Thyroid gland (tissue), 4 donors: ENCODE measurements around the gene ASL. TPM values are rescaled to one million over a fixed set of nuclear protein-coding genes. Genes with fewer than 3 reads are reported as not detected.

ENCODE experiments used
- DNase-seq, 2 donors: peaks; one replicate each; pipeline ENCODE4 v3.0.0-alpha.2; 2019
- H3K27ac ChIP-seq, 3 donors: fragments of 200-600 bp; sonication (generic); 1 replicate in 2 of 3; 2 replicates in 1 of 3; pipeline ENCODE4 v1.5.1; 2016 to 2019; ENCODE audit warnings: mild to moderate bottlenecking in 1 of 3, moderate library complexity in 1 of 3
- H3K27me3 ChIP-seq: fragments of 200-600 bp; sonication (generic); one replicate; pipeline ENCODE4 v1.5.1; 2019
- H3K36me3 ChIP-seq, 2 donors: fragments of 200-600 bp; sonication (generic); one replicate each; pipeline ENCODE4 v1.5.1; 2016 to 2019
- H3K4me1 ChIP-seq, 2 donors: fragments of 200-600 bp; sonication (generic); one replicate each; pipeline ENCODE4 v1.5.1; 2017 to 2019
- H3K4me3 ChIP-seq, 3 donors: fragments of 200-600 bp; sonication (generic); replicated peaks in 1 of 3; 1 replicate in 2 of 3; 2 replicates in 1 of 3; pipeline ENCODE4 v1.5.1; 2016; ENCODE audit warnings: mild to moderate bottlenecking in 1 of 3
- H3K9me3 ChIP-seq: fragments of 200-600 bp; sonication (generic); one replicate; pipeline ENCODE4 v1.5.1; 2017
- POLR2A ChIP-seq, 2 donors: fragments of 450-650 bp; IDR thresholded peaks; one replicate each; pipeline ENCODE4 v1.6.1; 2017; ENCODE audit warnings: antibody characterized with exemption in 2 of 2, mild to moderate bottlenecking in 2 of 2, moderate library complexity in 1 of 2
- WGBS, 2 donors: methylation state at CpG; one replicate each; pipeline ENCODE4 v1.1.5; 2017; 5-methylcytosine and 5-hydroxymethylcytosine counted together
- intact Hi-C: fragments of 100-400 bp; cut with DNase I; formaldehyde crosslinking; loops from one replicate; pipeline ENCODE4 v1.15.1; 2023
- total RNA-seq, 4 donors: library from RNA; depleted of rRNA; stranded (reverse); fragments of >200 nt; gene quantifications; one replicate each; pipeline ENCODE4 v1.2.3, GENCODE V29; 2016
- TF ChIP-seq, protein P1 (sequence below), 6 experiments: fragments of 200-600 bp in 3 of 6; fragments of 450-650 bp in 3 of 6; sonication (generic) in 3 of 6; IDR thresholded peaks; one replicate each; pipeline ENCODE4 v1.5.1; 2016 to 2019; ENCODE audit warnings: antibody characterized with exemption in 6 of 6, mild to moderate bottlenecking in 2 of 6, inconsistent platforms in 1 of 6, moderate library complexity in 1 of 6

Gene ASL
- total RNA-seq, 4 donors from 2014 or later, result 25.1 to 89.5 (median 50.2) TPM

DNA sequence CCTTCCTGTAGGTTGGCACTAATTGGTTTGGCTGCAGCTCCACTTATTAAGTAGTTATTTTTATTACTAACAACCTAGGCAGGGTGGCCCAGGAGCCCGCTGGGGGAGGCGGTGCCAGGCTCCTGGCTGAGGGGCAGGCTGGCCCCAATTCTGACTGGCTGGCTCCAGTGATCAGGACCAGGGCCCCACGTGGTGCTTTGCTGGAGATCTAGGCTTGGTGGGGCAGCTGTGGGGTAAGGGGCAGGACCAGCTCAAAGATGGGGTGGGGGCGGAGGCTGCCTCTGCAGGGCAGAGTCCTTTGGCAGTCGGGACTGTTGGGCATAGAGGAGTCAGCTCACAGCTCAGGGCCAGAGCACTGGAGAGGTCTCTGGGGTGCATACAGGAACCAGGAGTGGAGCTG, 2.4 kb downstream of the ASL start:
- DNase-seq, result no peak
- intact Hi-C loops, result no loop called here
- H3K4me3 ChIP-seq, result no peak overlapping the region
- H3K27me3 ChIP-seq, result no peaks in the 10 kb centered on the region
- no peaks in the 10 kb centered on the region for H3K9me3 ChIP-seq
- H3K36me3 ChIP-seq, result peaks cover 4 to 6% of the 10 kb centered on the region in 2 donors
- no peak for TF ChIP-seq POLR2A (IDR thresholded peaks at IDR 0.05)
- TF ChIP-seq, protein P1, sequence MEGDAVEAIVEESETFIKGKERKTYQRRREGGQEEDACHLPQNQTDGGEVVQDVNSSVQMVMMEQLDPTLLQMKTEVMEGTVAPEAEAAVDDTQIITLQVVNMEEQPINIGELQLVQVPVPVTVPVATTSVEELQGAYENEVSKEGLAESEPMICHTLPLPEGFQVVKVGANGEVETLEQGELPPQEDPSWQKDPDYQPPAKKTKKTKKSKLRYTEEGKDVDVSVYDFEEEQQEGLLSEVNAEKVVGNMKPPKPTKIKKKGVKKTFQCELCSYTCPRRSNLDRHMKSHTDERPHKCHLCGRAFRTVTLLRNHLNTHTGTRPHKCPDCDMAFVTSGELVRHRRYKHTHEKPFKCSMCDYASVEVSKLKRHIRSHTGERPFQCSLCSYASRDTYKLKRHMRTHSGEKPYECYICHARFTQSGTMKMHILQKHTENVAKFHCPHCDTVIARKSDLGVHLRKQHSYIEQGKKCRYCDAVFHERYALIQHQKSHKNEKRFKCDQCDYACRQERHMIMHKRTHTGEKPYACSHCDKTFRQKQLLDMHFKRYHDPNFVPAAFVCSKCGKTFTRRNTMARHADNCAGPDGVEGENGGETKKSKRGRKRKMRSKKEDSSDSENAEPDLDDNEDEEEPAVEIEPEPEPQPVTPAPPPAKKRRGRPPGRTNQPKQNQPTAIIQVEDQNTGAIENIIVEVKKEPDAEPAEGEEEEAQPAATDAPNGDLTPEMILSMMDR (IDR thresholded peaks at IDR 0.05), result no peak
- WGBS, 2 donors, result 79% methylated on average over 4 of the region's 5 CpGs; no CpG with 5 or more reads in 1 of the 2 donors
- peaks cover 7 to 11% of the 10 kb centered on the region in 2 donors for H3K4me1 ChIP-seq
- H3K27ac ChIP-seq, result no peak overlapping the region

DNA sequence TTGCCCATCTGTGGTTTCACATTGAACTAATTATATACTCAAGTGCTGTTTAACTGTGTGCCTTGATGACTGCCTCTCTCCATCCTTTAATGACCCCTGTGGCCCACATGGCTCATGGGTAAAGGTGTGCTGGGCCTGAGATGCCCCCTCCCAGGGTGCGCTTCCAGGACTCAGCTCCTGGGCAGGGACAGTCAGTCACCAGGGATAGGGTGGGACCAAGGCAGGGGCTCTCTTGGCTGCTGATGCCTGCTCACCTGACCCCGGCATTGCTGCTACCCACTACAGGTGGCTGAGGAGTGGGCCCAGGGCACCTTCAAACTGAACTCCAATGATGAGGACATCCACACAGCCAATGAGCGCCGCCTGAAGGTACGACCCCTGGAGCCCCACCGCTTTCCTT, 6.5 kb downstream of the ASL start:
- DNase-seq, result no peak
- H3K9me3 ChIP-seq, result no peaks in the 10 kb centered on the region
- no peaks in the 10 kb centered on the region for H3K27me3 ChIP-seq
- intact Hi-C loops, result no loop called here
- 95 to 100% methylated on average over 3 to 5 of the region's 6 CpGs for WGBS, 2 donors
- H3K27ac ChIP-seq, result no peak overlapping the region
- peaks cover 4 to 8% of the 10 kb centered on the region in 2 donors for H3K36me3 ChIP-seq
- no peak overlapping the region for H3K4me3 ChIP-seq
- TF ChIP-seq POLR2A (IDR thresholded peaks at IDR 0.05), result no peak
- TF ChIP-seq, protein P1 (IDR thresholded peaks at IDR 0.05), result no peak
- peaks cover 0 to 4% of the 10 kb centered on the region in 2 donors for H3K4me1 ChIP-seq

DNA sequence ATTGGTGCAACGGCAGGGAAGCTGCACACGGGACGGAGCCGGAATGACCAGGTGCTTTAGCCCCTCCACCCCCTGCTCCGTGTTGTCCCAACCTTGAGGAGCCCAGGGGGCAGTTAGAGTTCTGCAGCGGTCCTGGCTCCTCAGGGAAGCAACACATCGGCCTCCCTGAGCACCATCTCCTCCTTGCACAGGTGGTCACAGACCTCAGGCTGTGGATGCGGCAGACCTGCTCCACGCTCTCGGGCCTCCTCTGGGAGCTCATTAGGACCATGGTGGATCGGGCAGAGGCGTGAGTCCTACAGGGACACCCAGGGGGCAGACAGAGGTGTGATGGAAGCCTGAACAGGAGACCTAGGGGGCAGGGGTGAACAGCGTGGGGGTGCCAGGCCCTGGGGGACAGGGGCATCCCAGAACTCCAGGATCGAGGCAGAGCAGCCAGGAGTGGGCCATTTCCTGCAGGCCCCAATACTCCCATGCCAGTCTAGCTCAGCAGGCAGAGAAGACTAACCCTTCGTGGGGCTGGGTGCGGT, 7.3 kb downstream of the ASL start:
- no peak for DNase-seq
- TF ChIP-seq, protein P1 (IDR thresholded peaks at IDR 0.05), result no peak
- TF ChIP-seq POLR2A (IDR thresholded peaks at IDR 0.05), result no peak
- intact Hi-C loops, result no loop called here
- no peaks in the 10 kb centered on the region for H3K9me3 ChIP-seq
- no peaks in the 10 kb centered on the region for H3K27me3 ChIP-seq
- no peak overlapping the region for H3K4me3 ChIP-seq
- WGBS, 2 donors, result 95 to 97% methylated on average over 13 to 16 of the region's 16 CpGs
- no peak overlapping the region for H3K27ac ChIP-seq
- peaks cover 4 to 8% of the 10 kb centered on the region in 2 donors for H3K36me3 ChIP-seq
- H3K4me1 ChIP-seq, result peaks cover 0 to 3% of the 10 kb centered on the region in 2 donors

DNA sequence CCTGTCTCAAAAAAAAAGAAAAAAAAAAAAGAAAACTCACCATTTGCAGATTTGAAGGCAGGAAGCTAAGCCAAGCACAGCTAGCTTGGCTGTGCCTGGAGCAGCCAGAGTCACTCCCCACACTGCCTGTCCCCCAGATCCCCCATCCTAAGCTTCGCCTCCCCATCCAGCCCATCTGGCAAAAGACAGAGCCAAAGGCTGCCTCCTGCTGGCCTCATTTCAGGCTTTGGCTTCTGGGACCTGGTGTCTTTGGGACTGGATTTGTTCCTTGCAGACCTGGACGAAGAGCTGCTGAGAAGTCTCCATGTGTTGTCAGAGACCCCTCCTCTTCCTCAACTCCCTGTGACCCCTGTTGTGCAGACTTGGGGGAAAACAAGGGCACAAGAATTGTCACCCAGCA, 8.1 kb downstream of the ASL start:
- Histone ChIP-seq H3K4me1 (no peaks in the 10 kb centered on the region), H3K9me3 (no peaks in the 10 kb centered on the region), H3K27me3 (no peaks in the 10 kb centered on the region), H3K4me3 (no peak overlapping the region), H3K27ac (no peak overlapping the region), H3K36me3 (peaks cover 4 to 8% of the 10 kb centered on the region in 2 donors)
- 93 to 96% methylated on average over 2 of the region's 2 CpGs for WGBS, 2 donors
- TF ChIP-seq POLR2A (IDR thresholded peaks at IDR 0.05), result no peak
- TF ChIP-seq, protein P1 (IDR thresholded peaks at IDR 0.05), result no peak
- DNase-seq, result no peak
- intact Hi-C loops, result no loop called here

DNA sequence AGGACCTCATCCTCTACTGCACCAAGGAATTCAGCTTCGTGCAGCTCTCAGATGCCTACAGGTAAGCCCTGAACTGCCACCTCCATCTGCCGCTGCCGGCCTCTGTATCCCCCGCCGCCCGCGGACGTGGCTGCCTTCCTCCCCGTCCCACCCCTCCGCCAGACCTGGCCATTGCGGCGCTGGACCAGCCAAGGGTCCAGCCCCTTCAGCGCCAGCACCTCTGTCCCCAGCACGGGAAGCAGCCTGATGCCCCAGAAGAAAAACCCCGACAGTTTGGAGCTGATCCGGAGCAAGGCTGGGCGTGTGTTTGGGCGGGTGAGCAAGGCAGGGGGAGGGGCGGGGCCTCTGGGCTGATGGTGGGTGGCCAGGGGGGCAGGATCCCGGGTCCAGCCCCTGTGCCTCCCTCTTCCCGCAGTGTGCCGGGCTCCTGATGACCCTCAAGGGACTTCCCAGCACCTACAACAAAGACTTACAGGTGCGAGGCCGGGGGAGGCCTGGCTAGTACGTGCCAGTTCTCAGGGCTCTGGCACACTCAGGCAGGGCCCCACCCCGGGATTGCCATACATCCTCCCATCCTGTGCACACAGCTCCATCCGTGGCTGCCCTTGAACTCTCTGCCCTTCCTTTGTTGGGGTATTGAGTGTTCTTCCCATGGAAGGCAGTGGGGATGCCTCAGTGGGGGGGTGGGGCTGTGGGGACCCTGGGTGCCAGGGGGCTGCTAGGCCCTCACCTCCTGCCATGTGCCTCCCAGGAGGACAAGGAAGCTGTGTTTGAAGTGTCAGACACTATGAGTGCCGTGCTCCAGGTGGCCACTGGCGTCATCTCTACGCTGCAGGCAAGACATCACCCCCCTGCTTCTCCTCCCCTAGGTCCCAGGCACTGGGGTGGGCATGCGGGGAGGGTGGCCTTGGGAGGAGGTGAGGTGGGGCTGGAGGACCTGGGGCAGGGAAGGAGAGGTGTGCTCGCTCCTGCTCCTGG, 13.5 kb downstream of the ASL start:
- WGBS, 2 donors, result 69 to 82% methylated on average over 19 to 24 of the region's 32 CpGs
- H3K27me3 ChIP-seq, result no peaks in the 10 kb centered on the region
- H3K4me3 ChIP-seq, result no peak overlapping the region
- H3K27ac ChIP-seq, result no peak overlapping the region
- H3K4me1 ChIP-seq, result no peaks in the 10 kb centered on the region
- H3K9me3 ChIP-seq, result no peaks in the 10 kb centered on the region
- no peak for TF ChIP-seq POLR2A (IDR thresholded peaks at IDR 0.05)
- TF ChIP-seq, protein P1 (IDR thresholded peaks at IDR 0.05), result no peak
- intact Hi-C loops, result no loop called here
- no peaks in the 10 kb centered on the region for H3K36me3 ChIP-seq
- no peak for DNase-seq
